Loucy (cell line): Measurements from ENCODE around the gene AK6.

Source experiments
- EZH2phosphoT487 ChIP-seq: fragments of 200-600 bp; IDR thresholded peaks from 2 replicates; pipeline ENCODE4 v1.6.1; 2018; ENCODE audit warnings: antibody characterized with exemption, mild to moderate bottlenecking, moderate library complexity, borderline replicate concordance
- TF ChIP-seq, protein P1 (sequence below): fragments of 200-600 bp; sonication (generic); conservative IDR thresholded peaks from 2 replicates; pipeline ENCODE4 v1.5.1; 2014; ENCODE audit warnings: mild to moderate bottlenecking, antibody characterized with exemption, low read length

DNA sequence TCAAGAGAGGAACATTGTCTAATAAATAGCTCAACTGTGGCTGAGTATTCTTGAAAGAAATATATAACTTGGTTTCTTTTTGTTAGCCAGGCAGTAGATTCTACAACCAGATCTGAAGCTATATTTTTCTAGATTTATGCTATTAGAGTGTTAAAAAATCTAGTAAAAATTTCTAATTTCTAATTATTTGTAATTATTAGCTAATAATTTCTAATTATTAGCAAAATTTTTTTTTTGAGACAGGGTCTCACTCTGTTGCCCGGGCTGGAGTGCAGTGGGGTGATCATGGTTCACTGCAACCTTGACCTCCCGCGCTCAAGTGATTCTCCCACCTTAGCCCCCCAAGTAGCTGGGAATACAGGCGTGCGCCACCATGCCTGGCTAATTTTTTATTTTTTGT is 3.1 kb upstream of the AK6 start:
- TF ChIP-seq, protein P1, sequence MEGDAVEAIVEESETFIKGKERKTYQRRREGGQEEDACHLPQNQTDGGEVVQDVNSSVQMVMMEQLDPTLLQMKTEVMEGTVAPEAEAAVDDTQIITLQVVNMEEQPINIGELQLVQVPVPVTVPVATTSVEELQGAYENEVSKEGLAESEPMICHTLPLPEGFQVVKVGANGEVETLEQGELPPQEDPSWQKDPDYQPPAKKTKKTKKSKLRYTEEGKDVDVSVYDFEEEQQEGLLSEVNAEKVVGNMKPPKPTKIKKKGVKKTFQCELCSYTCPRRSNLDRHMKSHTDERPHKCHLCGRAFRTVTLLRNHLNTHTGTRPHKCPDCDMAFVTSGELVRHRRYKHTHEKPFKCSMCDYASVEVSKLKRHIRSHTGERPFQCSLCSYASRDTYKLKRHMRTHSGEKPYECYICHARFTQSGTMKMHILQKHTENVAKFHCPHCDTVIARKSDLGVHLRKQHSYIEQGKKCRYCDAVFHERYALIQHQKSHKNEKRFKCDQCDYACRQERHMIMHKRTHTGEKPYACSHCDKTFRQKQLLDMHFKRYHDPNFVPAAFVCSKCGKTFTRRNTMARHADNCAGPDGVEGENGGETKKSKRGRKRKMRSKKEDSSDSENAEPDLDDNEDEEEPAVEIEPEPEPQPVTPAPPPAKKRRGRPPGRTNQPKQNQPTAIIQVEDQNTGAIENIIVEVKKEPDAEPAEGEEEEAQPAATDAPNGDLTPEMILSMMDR: no peak
- TF ChIP-seq EZH2phosphoT487: no peak
